Stimulated activated CD4-positive, alpha-beta T cell treated with anti-CD3 and anti-CD28 coated beads, Interleukin-15, amount 100 ng/mL, for 48 hours (primary cell): ENCODE data around the gene DUS2.
"Not testable (repeated sequence)": the region's sequence is repeated elsewhere in the genome, so short reads cannot be mapped to it uniquely, and the experiment has no call there.

Source experiments
- DNase-seq, 2 donors: peaks; one replicate each; pipeline ENCODE4 v3.0.0-alpha.2; 2020; ENCODE audit warnings: low read depth in 2 of 2

DUS2 gene

DNA sequence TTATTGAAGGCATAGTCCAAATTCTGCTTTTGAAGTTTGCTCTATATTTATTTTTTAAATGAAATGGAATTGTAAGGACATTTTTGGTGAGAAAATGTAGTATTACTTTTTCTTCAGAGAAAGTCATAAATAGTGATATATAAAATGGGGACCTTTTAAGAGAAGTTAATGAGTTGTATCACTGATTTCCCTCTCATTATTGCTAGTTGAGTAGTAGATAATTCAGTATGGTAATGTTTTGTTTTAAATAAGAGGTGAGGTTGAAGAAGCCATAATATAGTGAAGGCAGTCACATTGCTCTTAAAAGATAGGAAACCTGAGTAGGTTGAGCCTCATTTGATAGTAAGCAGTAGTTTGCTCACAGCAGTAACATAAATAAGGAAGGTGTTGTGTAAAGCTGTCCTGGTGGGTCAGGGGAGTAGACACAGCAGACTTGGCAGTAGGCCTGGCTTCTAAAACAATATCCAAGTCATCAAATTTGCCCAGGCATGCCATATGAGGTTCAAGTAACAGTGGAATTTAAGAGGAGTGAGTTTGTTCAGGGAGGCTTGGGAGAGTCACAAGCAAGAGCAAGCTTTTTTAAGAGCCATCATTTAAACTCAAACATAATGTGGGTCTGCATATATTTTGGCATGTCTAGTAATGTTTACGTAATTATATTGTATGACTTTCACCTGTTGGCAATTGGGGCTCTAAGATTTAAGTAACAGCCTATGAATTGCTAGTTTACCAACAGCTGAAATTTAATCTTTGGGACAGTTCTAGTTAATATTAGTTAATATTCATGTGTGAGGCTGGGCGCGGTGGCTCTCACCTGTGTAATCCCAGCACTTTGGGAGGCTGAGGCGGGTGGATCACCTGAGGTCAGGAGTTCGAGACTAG, 68.5 kb downstream of the DUS2 start:
- no peak for DNase-seq

- not testable (repeated sequence) for DNase-seq
Observed at GRCh38 chr16:68092275-68092674, 69.2 kb downstream of the DUS2 start.

- DNase-seq = no peak
Observed at GRCh38 chr16:68093816-68094613, 70.9 kb downstream of the DUS2 start.

- no peak for DNase-seq
Observed at GRCh38 chr16:68094614-68094934, 71.5 kb downstream of the DUS2 start.

GRCh38 chr16:68096491-68096890, 73.4 kb downstream of the DUS2 start:
- DNase-seq = no peak

DNA sequence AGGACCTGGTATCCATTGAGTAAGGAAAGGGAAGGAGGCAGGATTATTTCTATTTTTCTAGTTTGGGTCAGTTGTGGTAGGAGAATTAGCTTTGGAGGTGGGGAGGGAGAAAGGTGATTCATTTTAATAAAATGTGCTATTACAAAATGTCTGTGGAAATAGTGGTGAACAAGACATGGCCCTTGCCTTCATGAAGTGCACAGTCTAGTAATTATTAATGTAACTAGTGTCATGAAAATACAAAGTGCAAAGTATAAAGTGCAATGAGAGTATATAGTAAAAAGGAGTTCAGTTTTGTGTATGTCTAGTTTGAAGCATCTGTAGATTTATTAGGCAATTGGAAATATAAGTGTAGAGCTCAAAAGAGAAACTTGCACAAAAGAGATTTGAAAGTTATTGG, 74.0 kb downstream of the DUS2 start:
- no peak for DNase-seq

DNA sequence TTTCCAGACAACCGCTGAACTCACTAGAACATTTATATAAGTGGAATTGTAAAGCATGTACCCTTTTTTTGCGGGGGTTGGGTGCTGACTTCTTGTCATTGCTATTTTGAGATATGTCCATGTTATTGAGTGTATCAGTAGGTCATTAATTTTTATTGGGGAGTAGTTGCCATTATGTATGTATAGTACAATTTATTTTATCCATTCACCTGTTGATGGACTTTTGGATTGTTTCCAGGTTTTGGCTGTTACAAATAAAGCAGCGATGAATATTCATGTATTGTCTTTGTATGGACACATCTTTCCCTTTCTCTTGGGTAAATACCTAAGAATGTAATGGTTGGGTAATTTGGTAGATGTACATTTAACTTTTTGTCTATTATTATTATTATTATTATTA, 74.8 kb downstream of the DUS2 start:
- no peak for DNase-seq

- DNase-seq = no peak
Observed at GRCh38 chr16:68100488-68100887, 77.4 kb downstream of the DUS2 start.

- DNase-seq = no peak
Observed at GRCh38 chr16:68105611-68106010, 82.5 kb downstream of the DUS2 start.

DNA sequence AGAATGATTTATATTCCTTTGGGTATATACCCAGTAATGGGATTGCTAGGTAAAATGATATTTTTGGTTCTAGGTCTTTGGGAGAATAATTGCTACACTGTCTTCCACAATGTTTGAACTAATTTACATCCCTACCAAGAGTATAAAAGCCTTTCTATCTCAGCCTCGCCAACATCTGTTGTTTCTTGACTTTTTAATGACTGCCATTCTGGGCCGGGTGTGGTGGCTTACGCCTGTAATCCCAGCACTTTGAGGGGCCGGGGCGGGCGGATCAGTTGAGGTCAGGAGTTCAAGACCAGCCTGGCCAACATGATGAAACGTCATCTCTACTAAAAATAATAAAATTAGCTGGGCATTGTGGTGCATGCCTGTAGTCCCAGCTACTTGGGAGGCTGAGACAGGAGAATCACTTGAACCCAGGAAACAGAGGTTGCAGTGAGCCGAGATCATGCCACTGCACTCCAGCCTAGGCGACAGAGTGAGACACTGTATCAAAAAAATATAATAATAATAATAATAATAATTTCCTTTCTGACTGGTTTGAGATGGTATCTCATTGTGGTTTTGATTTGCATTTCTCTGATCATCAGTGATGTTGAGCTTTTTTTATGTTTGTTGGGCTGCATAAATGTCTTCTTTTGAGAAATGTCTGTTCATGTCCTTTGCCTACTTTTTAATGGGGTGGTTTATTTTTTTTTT, 84.3 kb downstream of the DUS2 start:
- DNase-seq = not testable (repeated sequence)

DNA sequence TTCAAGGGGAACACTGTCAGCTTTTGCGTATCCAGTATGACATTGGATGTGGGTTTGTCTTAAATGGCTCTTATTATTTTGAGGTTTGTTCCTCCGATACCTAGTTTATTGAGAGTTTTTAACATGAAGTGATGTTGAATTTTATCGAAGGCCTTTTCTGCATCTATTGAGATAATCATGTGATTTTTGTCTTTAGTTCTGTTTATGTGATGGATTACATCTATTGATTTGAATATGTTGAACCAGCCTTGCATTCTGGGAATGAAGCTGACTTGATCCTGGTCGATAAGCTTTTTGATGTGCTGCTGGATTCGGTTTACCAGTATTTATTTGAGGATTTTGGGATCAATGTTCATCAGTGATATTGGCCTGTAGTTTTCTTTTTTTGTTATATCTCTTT, 86.1 kb downstream of the DUS2 start:
- not testable (repeated sequence) for DNase-seq

GRCh38 chr16:68110611-68111010, 87.5 kb downstream of the DUS2 start:
- not testable (repeated sequence) for DNase-seq

GRCh38 chr16:68111379-68111778, 88.3 kb downstream of the DUS2 start:
- DNase-seq = no peak

- no peak for DNase-seq
Observed at GRCh38 chr16:68113059-68113761, 90.1 kb downstream of the DUS2 start.

DNA sequence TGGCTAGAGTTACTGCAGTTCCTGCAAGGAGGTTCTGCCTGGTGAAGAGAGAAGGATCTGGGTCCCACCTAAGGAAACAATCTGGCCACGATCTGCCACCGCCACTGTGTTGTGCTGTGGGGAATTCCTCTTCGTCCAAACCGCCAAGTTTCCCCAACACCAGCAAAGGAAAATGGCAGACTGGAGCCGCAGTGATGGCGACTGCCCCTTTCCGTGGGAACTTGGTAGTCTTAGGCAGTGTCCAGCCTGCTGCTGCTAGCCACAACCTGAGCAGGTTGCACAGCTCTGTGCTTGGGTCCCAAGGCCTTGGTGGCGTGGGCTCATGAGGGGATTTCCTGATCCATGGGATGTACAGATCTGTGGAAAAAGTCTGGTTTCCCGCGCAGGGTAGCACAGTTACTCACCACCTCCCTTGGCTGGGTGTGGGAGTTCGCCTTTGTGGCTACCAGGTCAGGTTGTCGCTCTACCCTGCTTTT, 90.7 kb downstream of the DUS2 start:
- DNase-seq = no peak

DNA sequence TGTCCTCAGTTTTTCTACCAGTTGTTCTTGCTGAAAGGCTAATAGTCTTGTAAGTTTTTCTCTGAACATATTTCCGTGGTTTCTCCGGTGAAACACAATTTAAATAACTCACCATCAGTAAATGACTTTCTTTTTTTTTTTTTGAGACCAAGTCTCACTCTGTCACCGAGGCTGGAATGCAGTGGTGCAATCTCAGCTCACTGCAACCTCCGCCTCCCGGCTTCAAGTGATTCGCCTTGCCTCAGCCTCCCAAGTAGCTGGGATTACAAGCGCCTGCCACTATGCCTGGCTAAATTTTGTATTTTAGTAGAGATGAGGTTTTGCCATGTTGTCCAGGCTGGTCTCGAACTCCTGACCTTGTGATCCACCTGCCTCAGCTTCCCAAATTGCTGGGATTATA, 91.9 kb downstream of the DUS2 start:
- not testable (repeated sequence) for DNase-seq

- no peak for DNase-seq
Observed at GRCh38 chr16:68115851-68116250, 92.8 kb downstream of the DUS2 start.

DNA sequence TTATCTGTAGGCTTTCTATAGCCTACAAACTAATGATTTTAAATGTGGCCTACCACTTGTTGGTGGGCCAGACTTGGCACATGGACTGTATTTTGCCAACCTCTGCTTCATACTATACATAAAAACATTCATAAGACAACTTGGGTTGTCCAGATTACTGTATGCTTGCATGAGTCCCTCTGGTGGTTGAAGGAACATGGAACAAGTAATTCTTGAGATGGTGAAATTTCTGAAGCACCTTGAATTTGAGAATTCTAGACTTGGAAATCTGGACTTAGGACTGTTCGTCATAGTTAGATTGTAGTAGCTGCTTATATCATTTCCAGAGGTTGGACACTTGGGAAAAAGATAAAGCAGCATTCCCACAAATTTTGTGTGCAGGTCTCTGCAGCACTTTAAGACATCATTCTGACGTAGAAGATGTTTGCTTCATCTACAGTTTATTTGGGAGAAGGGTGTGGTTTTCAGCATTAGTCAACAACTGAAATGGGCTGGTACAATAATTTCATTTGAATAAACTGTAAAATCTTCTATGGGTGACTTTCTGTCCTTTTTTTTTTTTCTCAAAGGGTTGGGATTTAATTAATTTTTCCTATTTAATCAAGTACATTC, 93.3 kb downstream of the DUS2 start:
- DNase-seq = no peak

- no peak for DNase-seq
Observed at GRCh38 chr16:68117884-68118283, 94.8 kb downstream of the DUS2 start.

DNA sequence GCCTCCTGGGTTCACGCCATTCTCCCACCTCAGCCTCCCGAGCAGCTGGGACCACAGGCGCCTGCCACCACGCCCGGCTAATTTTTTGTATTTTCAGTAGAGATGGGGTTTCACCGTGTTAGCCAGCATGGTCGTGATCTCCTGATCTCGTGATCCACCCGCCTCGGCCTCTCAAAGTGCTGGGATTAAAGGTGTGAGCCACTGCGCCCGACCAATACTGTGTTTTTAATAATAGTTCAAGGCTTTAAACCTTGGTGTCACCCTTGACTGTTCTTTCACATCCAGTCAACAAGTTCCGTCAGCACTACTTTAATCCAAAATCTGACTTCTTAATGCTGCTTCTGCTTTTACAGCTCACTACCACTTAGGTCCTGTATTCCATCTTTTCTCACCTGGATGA, 95.9 kb downstream of the DUS2 start:
- not testable (repeated sequence) for DNase-seq

DNA sequence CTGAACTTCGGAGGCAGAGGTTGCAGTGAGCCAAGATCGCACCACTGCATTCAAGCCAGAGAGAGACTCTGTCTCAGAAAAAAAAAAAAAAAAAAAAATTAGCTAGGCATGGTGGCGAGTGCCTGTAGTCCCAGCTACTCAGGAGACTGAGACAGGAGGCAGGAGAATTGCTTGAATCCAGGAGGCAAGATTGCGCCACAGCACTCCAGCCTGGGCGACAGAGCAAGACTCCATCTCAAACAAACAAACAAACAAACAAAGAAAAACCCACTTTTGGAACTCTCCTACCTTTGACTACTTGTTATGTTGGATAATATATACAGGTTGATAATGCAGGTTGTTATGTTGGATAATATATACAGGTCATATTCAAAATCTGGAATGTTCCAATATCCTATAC, 97.4 kb downstream of the DUS2 start:
- not testable (repeated sequence) for DNase-seq
